Activated naive CD4-positive, alpha-beta T cell treated with anti-CD3 and anti-CD28 coated beads, Interleukin-2, amount 50 U/mL, for 72 hours (primary cell): ENCODE data around the gene ROBO4. TPM values are rescaled to one million over a fixed set of nuclear protein-coding genes. Genes with fewer than 3 reads are reported as not detected.

Experiments
- ATAC-seq, 2 donors: fragments of 150-1000 bp; cut with Tn5 transposase; 2 replicates each; pipeline ENCODE4 v1.10.0; 2021; ENCODE audit warnings: mild to moderate bottlenecking in 2 of 2, moderate library complexity in 2 of 2
- DNase-seq, 2 donors: peaks; one replicate each; pipeline ENCODE4 v3.0.0; 2021 to 2022; ENCODE audit warnings: low spot score in 2 of 2
- H3K27ac Mint-ChIP-seq, 2 donors: one replicate each; pipeline ENCODE4 v1.8.0; 2022; ENCODE audit warnings: mild to moderate bottlenecking in 2 of 2, mixed read lengths in 2 of 2
- H3K36me3 Mint-ChIP-seq, 2 donors: one replicate each; pipeline ENCODE4 v1.8.0; 2022; ENCODE audit warnings: mixed read lengths in 2 of 2
- H3K9me3 Mint-ChIP-seq, 2 donors: one replicate each; pipeline ENCODE4 v1.8.0; 2022; ENCODE audit warnings: mixed read lengths in 2 of 2
- total RNA-seq, 2 donors: library from RNA; stranded (reverse); gene quantifications; one replicate each; pipeline ENCODE4 v1.2.3, GENCODE V29; 2022

Gene ROBO4
- total RNA-seq, 2 donors from 2014 or later, result not detected

DNA sequence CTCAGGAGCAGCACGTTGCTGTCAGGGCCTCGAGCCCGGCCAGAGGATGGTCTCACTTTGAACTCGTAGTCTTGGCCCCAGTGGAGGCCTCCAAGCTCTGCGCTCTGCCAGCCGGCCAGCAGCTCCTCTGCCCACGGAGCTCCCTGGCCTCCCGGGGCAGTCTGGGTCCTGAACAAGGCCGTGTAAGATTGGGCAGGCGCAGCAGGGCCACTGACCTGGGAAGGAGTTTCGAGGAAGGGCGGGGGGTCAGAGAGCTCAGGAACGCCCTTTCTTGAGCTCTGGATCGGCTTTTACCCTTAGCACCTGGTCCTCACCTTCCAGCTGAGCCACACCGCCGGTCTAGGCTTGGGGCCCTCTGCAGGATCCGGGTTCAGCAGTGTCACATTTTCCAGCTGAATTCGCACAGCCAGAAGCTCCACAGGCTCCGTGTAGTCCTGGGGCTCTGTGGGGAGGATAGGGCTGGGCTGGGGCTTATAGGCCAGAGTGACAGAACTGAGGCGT, 2.1 kb downstream of the ROBO4 start:
- no peak for ATAC-seq
- Mint-ChIP-seq H3K27ac (no peak overlapping the region), H3K36me3 (no peaks in the 10 kb centered on the region), H3K9me3 (no peaks in the 10 kb centered on the region)
- peak in 1 of 2 donors; percentile 39 for DNase-seq

- Mint-ChIP-seq H3K36me3 (no peaks in the 10 kb centered on the region), H3K27ac (no peak overlapping the region), H3K9me3 (no peaks in the 10 kb centered on the region)
- DNase-seq (peak in 1 of 2 donors; percentile 35), ATAC-seq (no peak)
These were observed 2.8 kb downstream of the ROBO4 start for GRCh38 chr11:124894606-124895430.

DNA sequence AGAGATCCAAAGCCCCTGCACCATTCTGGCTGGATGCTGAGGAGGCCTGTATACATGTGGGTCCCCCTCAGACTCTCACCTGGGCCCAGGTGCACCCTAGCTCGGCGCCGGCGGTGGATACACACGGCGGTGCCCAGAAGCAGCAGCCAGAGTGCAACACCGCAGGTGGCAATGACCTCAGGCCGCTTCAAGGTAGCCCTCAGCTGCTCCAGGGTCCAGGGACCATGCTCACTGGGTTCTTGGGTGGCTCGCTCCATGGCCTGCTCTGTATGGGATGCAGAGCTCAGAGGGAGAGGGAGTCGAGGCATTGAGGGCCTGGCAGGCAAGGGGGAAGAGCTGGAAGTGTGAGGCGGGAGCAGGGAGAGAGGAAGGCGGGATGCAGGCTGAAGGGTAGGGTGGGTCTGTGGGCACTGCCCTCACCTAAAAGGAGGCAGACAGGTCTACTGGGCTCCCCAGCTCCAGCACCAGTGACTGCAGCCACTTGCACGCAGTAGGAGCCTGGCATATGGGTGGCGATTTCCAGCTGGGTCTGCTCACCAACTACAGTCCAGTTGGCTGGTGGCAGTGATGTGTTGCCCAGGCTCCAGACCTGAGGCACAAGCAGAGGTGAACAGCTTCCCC, 3.8 kb downstream of the ROBO4 start:
- no peaks in the 10 kb centered on the region for H3K36me3 Mint-ChIP-seq
- H3K27ac Mint-ChIP-seq, result no peak overlapping the region
- no peaks in the 10 kb centered on the region for H3K9me3 Mint-ChIP-seq
- no peak for ATAC-seq
- peak in 1 of 2 donors; percentile 47 for DNase-seq

DNA sequence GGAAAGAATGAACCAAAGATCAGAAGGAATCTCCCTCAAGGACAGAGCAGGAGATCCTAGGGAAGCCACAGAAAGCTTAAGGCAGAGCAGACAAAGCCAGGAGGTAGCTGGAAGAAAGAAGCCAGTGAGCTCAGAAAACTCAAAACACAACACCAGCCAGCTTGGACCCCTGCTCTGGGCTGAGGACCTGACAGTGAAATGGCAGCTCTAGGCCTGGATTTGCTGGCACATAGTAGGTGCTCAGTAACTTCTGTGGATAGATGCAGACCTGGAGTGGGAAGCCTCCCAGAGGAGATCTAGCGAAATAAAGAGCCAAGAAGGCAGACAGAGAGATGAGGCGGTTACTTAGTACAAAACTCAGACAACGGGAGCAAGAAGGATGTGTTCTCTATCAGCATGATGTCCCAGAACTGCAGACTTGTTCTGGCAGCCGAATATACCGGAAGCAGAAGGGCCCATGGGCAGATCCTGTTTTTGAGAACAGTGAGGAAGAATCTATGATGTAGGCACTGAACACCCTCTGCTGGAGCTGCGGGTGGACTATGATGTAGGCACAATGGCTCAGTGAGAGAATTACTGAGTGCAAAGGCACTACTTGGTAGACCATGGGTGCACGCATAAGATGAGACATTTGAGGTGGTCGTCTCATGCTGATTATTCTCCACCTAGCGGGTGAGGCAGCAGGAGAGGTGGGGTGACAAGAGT, 4.8 kb downstream of the ROBO4 start:
- Mint-ChIP-seq H3K27ac (no peak overlapping the region), H3K9me3 (no peaks in the 10 kb centered on the region), H3K36me3 (no peaks in the 10 kb centered on the region)
- ATAC-seq, result no peak
- DNase-seq, result no peak

- Mint-ChIP-seq H3K36me3 (no peaks in the 10 kb centered on the region), H3K27ac (no peak overlapping the region), H3K9me3 (no peaks in the 10 kb centered on the region)
- no peak for DNase-seq
- ATAC-seq, result no peak
These were observed 5.5 kb downstream of the ROBO4 start for GRCh38 chr11:124892146-124892545.

DNA sequence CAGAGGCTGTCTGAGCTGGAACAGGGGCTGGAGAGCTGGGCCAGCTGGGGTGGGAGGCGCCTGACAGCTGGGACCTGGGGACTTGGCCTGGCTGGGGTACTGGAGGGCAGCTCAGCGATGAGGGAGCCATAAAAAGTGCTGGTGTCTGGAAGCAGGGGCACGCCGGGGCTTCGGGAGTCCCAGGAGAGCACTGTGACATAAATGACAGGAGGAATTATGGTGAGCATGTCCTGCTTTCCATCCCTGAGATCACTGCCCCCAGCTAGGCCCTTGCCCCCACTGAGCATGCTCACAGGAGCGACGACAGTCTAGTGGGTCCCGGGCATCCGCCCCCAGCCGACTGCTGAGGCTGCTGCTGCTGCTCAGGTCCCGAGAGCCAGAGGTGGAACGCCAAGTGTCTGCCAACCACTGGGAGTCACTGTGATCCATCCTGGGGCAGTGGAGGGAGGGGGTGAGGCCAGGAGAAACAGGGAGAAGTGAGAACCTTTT, 6.2 kb downstream of the ROBO4 start:
- no peak for ATAC-seq
- H3K27ac Mint-ChIP-seq, result no peak overlapping the region
- H3K9me3 Mint-ChIP-seq, result no peaks in the 10 kb centered on the region
- H3K36me3 Mint-ChIP-seq, result no peaks in the 10 kb centered on the region
- no peak for DNase-seq

DNA sequence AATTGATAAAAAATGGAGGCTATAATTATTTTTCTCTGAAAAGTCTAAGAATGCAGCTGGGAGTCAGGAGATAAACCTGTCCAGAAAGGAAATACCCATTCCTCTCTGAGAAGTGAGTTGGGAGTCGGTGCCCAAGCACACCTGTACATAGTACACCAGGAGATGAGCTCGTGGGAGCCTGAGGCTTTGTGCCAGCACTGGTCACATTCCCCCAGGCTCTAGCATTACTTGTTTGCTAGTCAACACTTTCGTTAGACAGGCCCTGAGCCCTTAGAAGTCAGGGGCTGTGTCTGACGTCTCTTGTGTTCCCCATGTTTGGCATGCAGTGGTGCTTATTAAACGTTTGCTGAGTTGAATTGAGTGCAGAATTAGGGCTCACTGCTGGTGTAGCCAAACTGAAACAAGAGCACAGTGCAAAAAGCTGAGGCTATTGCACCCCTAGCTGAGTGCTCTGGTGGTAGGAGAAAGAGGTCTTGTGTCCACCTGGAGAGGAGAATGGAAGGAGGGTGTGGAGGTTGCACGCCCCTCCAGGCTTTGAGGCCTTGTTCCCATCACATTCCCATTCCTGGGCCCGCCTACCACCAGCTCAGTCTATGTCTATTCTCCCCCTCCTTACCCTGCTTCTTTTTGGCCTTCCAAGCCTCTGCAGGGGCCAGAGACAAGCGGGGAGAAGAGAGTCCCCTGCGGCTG, 6.8 kb downstream of the ROBO4 start:
- DNase-seq (peak in 1 of 2 donors; percentile 30), ATAC-seq (no peak)
- Mint-ChIP-seq H3K27ac (no peak overlapping the region), H3K36me3 (no peaks in the 10 kb centered on the region), H3K9me3 (no peaks in the 10 kb centered on the region)

DNA sequence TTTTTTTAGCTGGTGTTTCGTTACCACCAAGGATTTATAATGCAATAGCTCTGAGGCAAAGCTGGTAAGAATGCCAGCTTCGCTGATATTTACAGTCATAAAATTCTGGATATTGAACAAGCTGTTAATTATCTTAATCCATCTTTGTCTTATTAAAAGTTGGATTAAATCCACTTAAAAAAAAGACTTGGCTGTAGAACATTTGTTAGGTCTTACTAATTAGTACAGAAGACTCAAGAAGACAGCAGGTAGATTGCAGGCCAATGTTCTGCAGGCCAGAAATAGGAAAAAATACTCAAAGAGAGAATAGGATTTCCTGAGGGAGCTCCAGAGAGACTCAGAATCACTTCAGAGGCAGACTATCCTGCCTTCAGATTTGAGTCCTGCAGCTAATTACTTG, 7.5 kb downstream of the ROBO4 start:
- H3K36me3 Mint-ChIP-seq, result no peaks in the 10 kb centered on the region
- DNase-seq, result no peak
- H3K27ac Mint-ChIP-seq, result no peak overlapping the region
- no peak for ATAC-seq
- no peaks in the 10 kb centered on the region for H3K9me3 Mint-ChIP-seq

- H3K27ac Mint-ChIP-seq, result no peak overlapping the region
These were observed 8.2 kb downstream of the ROBO4 start for GRCh38 chr11:124889191-124890091.

DNA sequence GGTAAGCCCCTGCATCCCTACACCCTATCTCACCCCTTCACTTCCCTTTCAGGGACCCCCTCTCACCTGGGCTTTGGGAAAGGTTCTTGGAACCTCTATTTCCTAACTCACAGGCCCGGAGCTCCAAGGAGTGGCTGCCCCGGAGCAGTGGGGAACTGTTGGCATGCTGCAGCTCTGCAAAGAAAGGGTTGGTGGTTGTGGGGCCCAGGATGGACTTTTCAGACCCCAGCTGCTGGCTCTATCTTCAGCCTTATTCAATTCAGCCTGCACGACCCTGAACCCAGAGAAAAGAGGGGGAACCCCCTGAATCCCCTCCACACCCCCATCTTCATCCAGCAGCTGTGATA, 10.0 kb downstream of the ROBO4 start:
- no peak overlapping the region for H3K27ac Mint-ChIP-seq
- H3K9me3 Mint-ChIP-seq, result no peaks in the 10 kb centered on the region
- H3K36me3 Mint-ChIP-seq, result no peaks in the 10 kb centered on the region
- ATAC-seq (no peak), DNase-seq (no peak)

More at GRCh38 chr11:124889191-124890091, 8.2 kb downstream of the ROBO4 start:
- Mint-ChIP-seq H3K36me3 (no peaks in the 10 kb centered on the region), H3K9me3 (no peaks in the 10 kb centered on the region)
- no peak for DNase-seq
- no peak for ATAC-seq

DNA sequence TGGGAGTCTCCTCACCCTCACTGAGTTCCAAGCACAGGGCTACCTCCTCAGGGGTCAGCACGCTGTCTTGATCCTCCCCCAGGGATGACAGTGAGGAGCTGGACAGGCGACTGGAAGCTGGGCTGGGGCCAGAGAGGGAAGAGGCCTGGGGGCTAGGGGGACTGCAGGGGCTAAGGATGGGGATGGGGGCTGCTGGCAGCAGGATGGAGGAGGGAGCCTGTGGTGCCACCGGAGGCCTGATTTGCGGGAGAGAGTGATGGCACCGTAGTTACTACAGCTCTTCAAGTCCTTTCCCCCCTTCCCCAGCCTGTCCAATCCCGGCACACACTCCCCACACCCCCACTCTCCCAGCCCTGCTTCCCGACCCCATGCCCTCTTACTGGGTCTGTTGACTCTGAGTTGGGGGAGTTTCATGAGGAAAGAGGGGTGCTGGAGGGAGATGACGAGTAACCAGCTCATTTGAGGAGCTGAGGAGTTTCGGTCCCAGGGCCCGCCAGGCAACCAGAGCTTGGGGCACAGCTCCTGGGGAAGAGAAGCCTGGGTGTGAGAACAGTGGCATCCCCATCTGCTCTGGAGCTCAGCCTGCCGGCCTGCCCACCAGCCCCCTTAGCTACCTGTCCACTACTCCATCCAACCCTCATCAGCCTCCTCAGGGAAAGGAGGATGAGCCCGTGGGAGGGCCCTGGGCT, 10.5 kb downstream of the ROBO4 start:
- DNase-seq, result peak in 1 of 2 donors; percentile 45
- Mint-ChIP-seq H3K27ac (no peak overlapping the region), H3K9me3 (no peaks in the 10 kb centered on the region), H3K36me3 (no peaks in the 10 kb centered on the region)
- no peak for ATAC-seq

DNA sequence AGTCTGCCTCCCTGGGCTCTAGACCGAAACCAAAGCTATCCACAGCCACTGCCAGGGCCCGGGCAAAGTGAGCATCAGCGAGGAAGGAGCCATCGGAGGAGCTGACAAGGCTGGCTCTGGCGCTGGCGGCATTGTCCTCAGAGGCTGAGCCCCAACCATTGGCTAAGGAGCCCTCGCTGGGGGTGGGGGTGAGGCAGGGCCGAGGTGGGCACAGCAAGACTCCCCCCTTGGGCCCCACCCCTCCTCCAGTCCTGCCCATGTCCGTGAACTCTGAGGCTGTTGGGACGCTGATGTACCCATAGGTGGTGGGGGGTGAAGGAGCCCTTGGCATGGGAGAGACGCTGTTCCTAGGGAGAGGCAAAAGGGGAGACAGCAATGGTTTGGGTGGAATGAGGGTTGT, 11.2 kb downstream of the ROBO4 start:
- peak in 1 of 2 donors; percentile 53 for DNase-seq
- H3K27ac Mint-ChIP-seq, result no peak overlapping the region
- no peaks in the 10 kb centered on the region for H3K36me3 Mint-ChIP-seq
- ATAC-seq, result no peak
- H3K9me3 Mint-ChIP-seq, result no peaks in the 10 kb centered on the region

DNA sequence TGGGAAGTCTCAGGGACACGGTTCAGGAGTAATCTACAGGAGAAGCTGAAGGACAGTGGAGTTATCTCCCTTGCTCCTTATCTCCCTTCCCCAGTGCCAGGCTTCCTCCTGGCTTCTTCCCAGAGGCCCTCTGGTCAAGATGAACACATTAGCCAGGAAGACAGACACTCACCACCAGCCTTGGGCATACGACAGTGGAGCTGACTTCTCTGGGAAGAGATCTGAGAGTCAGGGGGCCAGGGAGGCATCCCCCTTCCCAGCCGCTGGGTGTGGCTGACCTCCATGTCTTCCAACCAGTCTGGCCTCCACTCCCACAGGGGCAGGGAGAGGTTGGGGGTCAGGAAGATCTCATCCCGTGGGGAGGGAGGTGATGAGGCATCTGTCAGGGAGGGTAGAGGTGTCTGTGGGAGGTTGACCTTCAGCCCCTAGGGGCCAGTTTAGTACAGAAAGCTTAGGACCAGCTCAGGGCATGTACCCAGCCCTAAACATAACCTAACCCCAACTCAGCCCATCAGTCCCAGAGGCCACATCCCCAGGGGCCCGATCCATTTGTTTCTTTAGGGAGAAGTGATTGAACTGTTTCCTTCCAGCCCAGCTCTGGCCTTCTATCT, 12.7 kb downstream of the ROBO4 start:
- no peaks in the 10 kb centered on the region for H3K36me3 Mint-ChIP-seq

GRCh38 chr11:124884340-124884739, 13.3 kb downstream of the ROBO4 start:
- Mint-ChIP-seq H3K27ac (no peak overlapping the region), H3K36me3 (no peaks in the 10 kb centered on the region), H3K9me3 (no peaks in the 10 kb centered on the region)
- DNase-seq (peak in 1 of 2 donors; percentile 20), ATAC-seq (no peak)

More for the DNA sequence above, 12.7 kb downstream of the ROBO4 start:
- no peak for ATAC-seq
- Mint-ChIP-seq H3K27ac (no peak overlapping the region), H3K9me3 (no peaks in the 10 kb centered on the region)
- peak in 1 of 2 donors; percentile 25 for DNase-seq
